ENCODE data around the gene CLEC1A. TPM values are rescaled to one million over a fixed set of nuclear protein-coding genes. Genes with fewer than 3 reads are reported as not detected.

The CLEC1A gene
- total RNA-seq, 4 donors from 2014 or later, result 2.3 to 16.7 (median 7.1) TPM

DNA sequence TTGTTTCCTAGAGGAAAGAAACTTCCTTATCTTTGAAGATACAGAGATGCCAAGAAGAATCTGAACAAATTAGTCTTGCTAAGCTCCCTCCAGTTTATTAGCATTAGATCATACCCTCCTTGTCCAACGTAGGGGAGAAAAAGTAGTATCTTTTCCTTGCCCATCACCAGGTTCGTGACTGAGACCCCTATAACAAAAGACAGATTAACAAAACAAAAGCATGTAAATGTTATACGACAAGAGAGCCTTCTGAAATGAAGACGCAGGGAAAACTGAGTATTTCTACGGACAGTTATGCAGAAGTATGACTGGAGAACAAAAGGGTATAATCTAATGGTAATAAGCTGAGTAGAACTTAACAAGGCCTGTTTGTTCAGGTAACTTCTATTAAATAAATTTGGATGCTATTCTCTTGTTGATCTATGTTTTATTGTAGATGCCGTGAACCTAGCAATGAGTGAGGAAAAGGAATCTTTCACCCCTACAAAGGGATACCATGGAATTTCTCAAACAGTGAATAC, 34.1 kb upstream of the CLEC1A start:
- DNase-seq (ENCODE audit: low spot score), result no peak
- TF ChIP-seq, protein P1, sequence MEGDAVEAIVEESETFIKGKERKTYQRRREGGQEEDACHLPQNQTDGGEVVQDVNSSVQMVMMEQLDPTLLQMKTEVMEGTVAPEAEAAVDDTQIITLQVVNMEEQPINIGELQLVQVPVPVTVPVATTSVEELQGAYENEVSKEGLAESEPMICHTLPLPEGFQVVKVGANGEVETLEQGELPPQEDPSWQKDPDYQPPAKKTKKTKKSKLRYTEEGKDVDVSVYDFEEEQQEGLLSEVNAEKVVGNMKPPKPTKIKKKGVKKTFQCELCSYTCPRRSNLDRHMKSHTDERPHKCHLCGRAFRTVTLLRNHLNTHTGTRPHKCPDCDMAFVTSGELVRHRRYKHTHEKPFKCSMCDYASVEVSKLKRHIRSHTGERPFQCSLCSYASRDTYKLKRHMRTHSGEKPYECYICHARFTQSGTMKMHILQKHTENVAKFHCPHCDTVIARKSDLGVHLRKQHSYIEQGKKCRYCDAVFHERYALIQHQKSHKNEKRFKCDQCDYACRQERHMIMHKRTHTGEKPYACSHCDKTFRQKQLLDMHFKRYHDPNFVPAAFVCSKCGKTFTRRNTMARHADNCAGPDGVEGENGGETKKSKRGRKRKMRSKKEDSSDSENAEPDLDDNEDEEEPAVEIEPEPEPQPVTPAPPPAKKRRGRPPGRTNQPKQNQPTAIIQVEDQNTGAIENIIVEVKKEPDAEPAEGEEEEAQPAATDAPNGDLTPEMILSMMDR (IDR thresholded peaks at IDR 0.05), result no peak
- ATAC-seq (ENCODE audit: low FRiP score), result no peak

DNA sequence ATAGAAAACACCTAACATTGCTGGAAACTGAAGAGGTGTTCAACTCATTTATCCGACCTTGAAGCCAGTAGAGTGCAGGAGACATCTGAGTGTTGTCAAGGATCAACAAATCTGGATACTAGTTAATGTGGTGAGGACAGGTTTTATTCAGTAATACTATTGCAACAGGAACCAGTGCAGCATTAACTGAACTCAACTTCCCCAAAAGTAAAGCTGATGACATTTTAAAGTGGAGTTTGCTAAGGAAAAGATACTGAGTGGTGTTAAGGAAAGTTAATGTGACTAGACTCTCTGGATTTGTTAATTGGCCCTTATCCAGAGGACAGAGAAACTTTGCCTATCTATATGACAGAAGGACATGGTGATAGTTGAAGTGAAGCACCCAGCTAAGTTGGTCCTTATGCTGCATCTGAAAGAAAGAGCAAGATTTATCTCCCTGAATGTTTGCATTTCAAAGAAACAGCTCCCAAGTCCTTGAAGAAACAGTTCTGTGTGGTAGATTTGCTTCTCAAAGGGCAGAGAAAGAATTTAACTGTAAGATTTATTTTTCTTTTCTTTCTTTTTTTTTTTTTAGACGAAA, 32.4 kb upstream of the CLEC1A start:
- DNase-seq (ENCODE audit: low spot score) (no peak), ATAC-seq (ENCODE audit: low FRiP score) (no peak)
- TF ChIP-seq, protein P1 (IDR thresholded peaks at IDR 0.05), result no peak

DNA sequence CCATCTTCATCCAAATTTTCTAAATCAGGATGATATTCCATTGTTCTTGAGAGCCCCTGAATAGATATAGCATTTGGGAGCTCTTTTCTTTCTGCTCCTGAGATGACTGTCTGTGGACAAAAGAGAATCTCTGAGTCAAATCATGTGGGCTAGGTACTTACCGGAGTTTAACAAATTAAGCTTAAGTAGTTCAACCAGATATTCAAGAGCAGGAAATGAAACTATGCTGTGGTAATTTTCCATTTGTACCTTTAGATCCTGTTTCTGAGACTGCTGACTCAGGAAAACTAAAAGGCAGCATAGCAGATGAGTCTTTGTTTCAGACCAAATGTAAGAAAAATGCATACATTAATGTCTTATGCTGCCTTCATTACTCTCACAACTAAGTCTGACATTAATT, 31.3 kb upstream of the CLEC1A start, which contains the start of gene CLEC7A:
TSS of gene CLEC7A (minus strand) at position 158 of the 400 bp plus-strand sequence. CDS start at position 41, 117 bp downstream.
- TF ChIP-seq, protein P1 (IDR thresholded peaks at IDR 0.05), result no peak
- DNase-seq (ENCODE audit: low spot score) (no peak), ATAC-seq (ENCODE audit: low FRiP score) (no peak)

DNA sequence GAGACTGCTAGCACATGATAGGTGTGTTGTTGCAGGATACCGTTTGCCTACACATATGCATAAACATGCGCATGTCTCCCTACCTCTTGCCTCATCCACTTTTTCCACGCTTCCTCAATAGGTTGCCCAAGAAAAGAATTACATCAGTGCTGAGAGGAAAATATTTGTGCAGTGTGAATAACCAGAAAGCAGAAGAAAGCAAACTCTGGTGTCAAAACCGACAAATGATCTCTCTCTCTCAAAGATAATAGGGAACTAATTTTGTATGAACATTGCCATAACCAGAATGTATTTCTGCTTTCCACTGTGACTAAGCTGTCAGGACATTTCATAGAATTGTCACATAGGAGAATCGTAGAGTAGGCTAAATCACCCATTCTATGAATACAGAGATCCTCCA, 29.9 kb upstream of the CLEC1A start:
- DNase-seq (ENCODE audit: low spot score), result no peak
- ATAC-seq (ENCODE audit: low FRiP score), result no peak
- TF ChIP-seq, protein P1 (IDR thresholded peaks at IDR 0.05), result no peak

DNA sequence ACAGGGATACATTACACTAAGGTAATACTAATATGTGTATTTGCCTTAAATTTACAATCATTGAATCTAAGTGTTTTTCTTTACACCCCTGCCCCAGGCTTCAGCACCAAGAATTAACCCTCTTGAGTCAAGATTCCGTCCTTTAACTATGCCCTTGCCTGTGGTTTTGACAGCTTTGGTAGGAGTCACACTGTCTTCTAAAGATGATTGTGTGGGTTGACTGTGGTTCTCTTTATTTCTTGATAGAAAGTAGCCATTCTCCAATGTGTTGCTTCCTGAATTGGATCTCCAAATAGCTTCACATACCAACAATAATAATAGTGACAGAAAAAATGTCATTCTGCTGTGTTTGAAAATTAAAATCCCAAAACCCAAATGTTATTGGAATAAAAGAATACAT, 27.6 kb upstream of the CLEC1A start:
- ATAC-seq (ENCODE audit: low FRiP score) (no peak), DNase-seq (ENCODE audit: low spot score) (no peak)
- TF ChIP-seq, protein P1 (IDR thresholded peaks at IDR 0.05), result no peak

DNA sequence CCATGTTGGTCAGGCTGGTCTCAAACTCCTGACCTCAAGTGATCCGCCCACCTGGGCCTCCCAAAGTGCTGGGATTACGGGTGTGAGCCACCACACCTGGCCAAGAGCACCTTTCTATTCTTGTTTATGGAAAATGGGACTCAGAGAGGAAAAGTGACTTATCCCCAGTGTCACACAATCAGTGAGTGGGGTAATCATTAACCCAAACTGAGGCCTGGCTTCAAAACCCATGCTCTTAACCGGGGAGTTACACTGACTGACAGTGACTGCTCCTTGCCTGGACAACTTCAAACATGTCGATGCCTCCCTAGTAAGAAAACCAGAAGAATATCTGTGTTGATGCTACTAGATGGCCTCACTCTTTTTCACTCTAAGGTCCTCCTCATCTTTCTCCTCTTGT, 23.9 kb upstream of the CLEC1A start:
- TF ChIP-seq, protein P1 (IDR thresholded peaks at IDR 0.05), result no peak
- DNase-seq (ENCODE audit: low spot score), result no peak
- no peak for ATAC-seq (ENCODE audit: low FRiP score)

DNA sequence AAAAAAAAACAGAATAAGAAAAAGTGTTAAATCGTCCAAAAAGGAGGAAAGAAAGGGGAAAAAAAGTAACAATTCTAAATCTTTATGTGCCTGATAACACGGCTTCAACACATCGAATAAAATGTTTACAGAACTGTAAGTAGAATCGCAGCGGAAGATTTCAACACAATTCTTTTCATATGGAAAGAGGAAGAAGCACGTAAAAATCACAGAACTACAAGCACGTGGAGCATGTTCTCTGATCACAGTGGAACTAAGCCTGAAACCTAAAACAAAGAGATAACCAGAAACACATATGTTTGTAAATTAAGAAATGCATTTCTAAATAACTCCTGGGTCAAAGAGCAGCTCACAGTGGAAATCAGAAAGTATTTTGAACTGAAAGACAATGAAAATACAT, 22.5 kb upstream of the CLEC1A start:
- ATAC-seq (ENCODE audit: low FRiP score) (no peak), DNase-seq (ENCODE audit: low spot score) (no peak)
- TF ChIP-seq, protein P1 (IDR thresholded peaks at IDR 0.05), result no peak
